HG02870 (cell line): ENCODE measurements around the gene LOX.
A peak's percentile ranks its signal among the peaks of the same experiment; 100 is the strongest.

Experiments used
- ATAC-seq: cut with Tn5 transposase; IDR thresholded peaks from one replicate; pipeline ENCODE4 v1.9.1; 2021; ENCODE audit warnings: mild to moderate bottlenecking, moderate library complexity; ENCODE audit not compliant: unreplicated experiment

The LOX gene

GRCh38 chr5:122078116-122079110 lies at the start of gene LOX:
TSS of gene LOX (minus strand) at chr5:122078259. CDS start at chr5:122077985, 274 bp downstream.
- no peak for ATAC-seq

- no peak for ATAC-seq
These were observed 48.8 kb upstream of the LOX start for GRCh38 chr5:122126756-122127321.

DNA sequence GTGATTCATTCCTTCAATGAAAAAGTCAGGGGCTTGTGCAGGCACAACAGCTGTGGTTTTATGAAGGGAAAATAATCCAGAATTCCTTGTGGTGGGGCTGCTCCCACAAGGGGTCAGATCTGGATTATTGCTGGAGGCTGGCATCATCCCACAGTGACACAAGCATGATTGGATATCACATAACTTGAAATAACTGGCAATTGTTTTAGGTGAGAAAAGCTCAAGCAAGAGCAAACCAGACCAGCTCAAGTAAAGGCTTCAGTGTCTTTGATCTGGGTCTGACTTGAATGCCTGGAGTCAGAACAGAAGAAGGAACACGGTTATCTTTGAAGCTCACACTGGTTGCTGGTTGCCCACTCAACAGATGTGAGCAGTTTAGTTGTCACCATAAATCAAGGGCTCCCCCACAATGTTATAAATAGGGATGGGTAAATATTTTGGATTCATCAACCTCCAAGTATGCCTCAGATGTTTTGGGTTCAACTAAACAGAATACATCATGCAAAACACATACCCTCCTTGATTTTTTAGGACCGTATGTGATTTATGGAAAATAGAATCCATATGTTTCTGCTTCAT lies 48.2 kb upstream of the LOX start:
- no peak for ATAC-seq

DNA sequence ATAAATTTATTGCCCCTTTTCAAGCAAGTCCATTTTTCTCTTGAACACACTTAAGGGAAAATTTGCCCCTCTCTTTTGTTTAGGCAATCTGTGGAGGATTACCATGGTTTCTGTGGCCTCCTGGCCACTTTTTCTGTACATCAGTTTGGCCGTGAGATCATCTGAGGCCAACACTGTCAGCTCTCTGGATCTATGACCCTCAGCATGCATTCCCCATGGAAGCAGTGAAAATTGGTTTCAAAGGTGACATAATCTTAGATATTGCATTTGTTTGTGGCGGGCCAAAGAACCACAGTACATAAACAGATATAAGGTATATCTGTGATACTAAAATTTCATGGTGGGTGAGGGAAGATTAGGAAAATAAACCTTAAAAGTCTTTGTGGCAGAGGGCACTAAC lies 46.7 kb upstream of the LOX start:
- ATAC-seq, result no peak

DNA sequence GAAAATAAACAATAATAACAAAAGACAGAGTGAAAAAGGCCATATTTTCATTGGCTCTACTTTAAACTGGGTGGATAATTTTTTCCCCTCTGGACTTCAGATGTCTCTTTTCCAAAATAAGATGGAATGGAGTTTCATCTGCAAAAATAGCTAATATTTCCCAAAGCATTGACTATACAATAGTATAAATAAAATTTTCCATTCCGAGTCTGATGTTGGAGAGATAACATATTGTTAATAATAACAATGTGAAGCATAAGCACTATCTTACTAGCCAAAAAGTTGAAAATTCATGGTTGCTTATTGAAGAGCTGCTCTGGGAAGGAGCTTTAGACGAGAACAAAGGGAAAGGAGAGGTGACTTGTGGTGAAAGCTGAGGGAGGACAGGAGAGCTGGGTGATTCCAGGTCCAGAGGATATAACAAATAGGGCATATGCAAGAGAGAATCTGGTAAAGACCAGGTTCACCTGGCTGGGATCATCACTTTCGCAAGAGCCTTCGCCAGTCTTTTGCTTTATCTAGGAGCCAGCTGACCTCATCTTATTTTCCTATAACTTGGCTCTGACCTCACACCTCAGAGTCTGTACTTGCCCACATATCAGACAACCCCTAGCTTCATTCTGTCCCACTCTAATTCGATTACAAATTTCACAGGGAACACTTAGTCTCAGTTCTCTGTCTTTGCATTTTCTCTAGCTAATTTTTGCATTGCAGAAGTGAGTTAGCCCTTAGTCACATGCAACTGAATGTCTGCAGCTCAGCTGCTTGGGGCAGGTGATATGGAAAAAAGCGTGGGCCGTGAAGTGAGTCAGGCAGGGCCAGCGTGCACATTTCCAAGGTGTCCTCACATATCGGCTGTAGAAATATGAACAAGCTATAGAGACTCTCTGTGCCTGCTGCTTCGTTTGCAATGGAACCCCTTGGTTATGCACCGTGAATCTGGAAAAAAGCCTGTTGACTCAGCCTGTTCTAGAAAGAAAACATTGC lies 43.7 kb upstream of the LOX start:
- no peak for ATAC-seq

GRCh38 chr5:122120957-122121356 lies 42.9 kb upstream of the LOX start:
- no peak for ATAC-seq

DNA sequence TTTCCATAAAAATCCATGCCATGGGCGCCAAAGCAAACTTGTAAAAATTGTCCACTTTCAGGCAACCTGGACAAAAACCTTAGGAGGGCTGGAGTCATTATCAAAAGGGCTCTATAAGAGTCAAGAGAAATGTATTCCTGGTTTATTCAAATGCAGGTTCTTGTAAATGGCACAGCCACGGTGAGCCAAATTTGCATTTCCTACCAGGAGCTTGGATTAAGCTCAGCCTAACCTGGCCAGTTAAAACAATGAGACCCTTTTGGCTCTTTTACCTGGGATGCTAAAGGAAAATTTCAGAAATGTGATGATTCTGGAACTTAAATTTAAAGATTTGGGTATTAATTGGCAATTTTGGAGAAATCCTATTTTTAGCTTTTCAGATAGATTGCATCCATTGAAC lies 42.4 kb upstream of the LOX start:
- ATAC-seq, result no peak

GRCh38 chr5:122119205-122119604 lies 41.1 kb upstream of the LOX start:
- ATAC-seq, result no peak

DNA sequence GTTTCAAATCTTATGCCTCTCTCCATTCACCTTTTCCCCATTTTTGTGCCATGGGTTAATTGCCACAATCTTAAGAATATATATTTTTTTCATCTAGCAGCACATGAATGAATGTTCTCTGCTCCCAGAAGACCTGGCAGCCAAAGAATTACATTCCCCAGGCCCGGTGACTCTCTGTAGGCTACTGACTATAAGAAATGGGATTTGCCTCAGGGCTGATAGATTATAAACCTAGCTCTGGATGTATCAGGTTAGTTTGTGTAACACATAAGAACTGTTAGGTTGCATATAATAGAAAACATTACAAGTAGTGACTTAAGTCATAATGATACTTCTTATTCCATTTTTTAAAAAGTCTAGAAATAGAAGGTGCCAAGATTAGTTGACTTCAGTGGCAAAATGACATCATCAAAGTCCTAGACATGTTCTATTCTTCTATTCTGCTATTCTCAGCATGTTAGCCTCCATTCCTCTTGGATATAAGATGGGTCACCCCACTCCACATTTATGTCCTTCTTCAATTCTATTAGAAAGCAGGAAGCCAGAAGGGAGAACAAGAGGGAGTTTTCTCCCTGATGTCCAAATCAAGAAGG lies 40.4 kb upstream of the LOX start:
- no peak for ATAC-seq

- ATAC-seq, result no peak
These were observed 36.4 kb upstream of the LOX start for GRCh38 chr5:122114501-122114900.

DNA sequence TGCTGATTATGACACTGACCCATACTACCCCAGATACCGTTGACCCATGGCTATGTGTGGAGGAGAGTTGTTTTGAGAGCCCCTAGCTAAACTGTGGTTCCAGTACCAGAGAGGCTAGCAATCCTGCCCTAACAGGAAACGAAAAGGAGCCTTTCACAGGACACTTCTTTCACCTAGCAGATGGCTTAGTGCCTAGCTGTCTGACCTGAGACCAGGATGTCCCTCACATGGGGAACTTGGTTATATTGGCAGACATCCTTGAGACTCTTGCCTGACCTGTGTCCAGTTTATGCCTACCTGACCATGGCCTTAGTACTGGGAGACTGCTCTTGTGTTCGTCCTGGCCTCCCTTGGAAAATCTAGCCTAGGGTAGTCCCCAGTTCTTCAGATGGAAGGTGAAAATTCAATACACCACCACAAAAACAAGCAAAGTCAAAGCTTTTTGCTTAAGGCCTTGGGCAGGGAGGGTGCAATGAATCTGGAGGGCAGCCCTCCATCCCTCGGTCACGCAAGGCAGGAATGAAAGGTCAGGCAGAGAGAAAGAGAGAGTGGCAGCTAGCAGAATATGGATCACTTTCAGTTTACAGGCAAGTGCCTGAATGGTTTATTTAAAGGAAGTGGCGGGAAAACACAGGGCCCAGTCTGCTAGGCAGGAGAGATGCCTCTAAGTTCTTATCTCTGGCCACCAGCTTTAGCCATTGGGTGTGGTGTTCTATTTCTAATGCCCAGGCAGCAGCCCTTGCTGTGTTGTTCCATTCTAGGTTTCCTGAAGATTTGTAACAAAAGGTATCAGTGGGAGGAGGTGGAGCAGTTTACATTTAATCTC lies 34.9 kb upstream of the LOX start:
- ATAC-seq, result no peak

DNA sequence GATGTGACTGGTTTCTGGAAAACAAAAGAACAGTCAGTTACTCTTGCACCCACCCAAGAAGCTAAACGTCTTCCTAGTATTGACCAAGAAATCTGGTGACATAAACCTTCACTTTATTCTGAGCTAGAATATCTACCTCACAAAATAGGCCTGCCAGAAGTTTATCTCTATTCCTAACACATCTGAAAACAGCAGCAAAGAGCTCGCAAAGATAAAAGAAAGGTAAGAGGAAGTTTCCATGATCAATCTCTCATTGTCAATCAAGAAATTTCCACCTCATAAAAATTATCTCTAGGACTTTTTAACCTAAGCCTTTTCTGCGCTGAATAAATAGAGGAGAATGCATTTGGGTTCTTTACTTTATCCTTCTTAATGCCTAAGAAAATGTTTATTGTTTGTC lies 34.0 kb upstream of the LOX start:
- no peak for ATAC-seq

DNA sequence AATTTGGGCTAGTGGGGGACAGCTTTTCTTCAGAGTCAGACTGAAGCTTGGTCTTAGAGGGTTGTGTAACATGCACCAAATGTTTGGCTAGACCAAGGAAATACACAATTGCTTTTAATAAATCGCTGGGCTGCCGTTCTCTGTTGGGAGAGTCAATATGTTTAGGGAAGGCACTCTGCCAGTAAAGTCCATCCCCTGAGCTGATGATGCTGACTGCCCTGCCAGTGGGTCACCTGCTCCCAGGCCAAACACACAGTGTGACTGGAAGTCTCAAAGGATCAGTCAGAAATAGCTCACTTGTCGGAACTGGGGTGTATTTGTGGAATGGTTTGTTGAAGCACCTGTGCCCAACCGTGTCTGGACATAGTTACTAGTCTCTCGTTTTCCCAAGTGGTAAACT lies 33.4 kb upstream of the LOX start:
- ATAC-seq, result no peak

GRCh38 chr5:122110987-122111386 lies 32.9 kb upstream of the LOX start:
- no peak for ATAC-seq

DNA sequence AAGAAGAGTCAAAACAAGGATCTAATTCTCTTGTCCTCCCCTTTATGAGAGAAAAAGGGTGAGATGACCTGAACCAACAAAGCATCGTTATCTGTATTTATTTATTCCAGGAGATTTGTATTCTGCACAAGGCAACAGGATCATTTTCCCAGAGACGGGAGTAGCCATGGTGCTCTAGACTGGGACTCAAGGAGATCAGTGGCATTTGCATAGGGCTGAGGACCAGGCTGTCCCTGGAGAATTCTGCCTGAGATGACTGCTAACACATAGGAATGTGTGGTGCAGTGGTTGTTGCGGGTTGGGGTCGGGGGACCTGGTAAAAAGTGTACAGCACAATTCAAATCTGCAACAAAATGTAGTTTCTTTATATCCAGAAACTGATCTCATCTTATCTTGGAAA lies 29.0 kb upstream of the LOX start:
- no peak for ATAC-seq

GRCh38 chr5:122105909-122106308 lies 27.9 kb upstream of the LOX start:
- no peak for ATAC-seq

GRCh38 chr5:122102825-122103224 lies 24.8 kb upstream of the LOX start:
- no peak for ATAC-seq

DNA sequence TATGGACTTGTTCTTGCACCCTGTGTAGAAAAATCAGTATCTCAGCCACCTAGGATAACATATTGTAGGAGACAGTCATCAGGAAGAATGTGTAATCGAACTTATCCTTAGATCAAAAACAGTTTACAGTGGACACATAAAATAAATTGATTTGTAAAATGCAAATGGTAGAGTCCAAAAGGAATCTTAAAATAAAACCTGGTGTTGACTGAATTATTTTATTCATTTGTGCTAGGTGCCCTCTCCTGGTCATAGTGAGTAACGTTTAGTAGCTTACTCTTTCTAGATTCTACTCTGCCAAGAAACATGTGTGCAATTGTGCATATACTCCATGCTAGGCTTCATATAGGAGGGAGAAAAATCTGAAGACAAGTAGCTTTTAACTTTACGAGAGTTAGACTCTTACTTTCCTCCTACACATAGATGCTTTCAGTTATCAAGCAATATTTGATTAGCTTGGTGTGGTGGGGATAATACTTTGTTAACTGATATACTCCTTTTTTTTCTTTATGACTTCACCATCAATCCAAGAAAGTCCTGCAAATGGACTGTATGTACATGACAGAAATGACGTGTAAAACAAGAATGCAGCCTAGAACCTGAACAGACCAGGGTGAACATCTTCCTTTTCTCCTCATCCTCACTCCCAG lies 23.7 kb upstream of the LOX start:
- peak; percentile 76 for ATAC-seq
